ENCODE results near the gene FARP2. TPM values are rescaled to one million over a fixed set of nuclear protein-coding genes. Genes with fewer than 3 reads are reported as not detected.

The FARP2 gene
- total RNA-seq, 4 donors from 2014 or later: 10.7 to 20.1 (median 13.6) TPM

DNA sequence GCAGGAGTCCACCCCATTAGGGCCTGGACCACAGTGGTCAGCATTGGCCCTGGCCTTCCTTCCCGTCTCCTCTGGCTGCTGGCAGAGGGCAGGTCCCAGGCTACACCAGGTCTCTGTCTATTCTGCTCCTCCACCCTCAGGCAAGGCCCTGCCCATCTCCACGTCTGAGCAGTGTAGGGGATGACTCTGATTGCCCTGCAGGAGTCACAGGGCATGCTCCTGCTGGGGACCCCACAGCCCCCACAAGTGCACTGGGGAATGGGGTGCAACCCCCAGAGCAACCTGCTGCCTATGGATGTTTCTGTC lies 112.3 kb downstream of the FARP2 start:
- Histone ChIP-seq H3K27ac (no peak overlapping the region), H3K36me3 (peaks cover 0 to 12% of the 10 kb centered on the region in 2 donors), H3K4me3 (no peak overlapping the region), H3K9me3 (no peaks in the 10 kb centered on the region), H3K27me3 (no peaks in the 10 kb centered on the region), H3K4me1 (no peaks in the 10 kb centered on the region)
- intact Hi-C loops (cut with DNase I; ENCODE audit: low total_unique reads): no loop called here
- DNase-seq (no peak), ATAC-seq (no peak)
- in situ Hi-C loops (cut with MboI; ENCODE audit: low sequenced_read_pairs in 4 of 4): no loop called here
- TF ChIP-seq, protein P1, sequence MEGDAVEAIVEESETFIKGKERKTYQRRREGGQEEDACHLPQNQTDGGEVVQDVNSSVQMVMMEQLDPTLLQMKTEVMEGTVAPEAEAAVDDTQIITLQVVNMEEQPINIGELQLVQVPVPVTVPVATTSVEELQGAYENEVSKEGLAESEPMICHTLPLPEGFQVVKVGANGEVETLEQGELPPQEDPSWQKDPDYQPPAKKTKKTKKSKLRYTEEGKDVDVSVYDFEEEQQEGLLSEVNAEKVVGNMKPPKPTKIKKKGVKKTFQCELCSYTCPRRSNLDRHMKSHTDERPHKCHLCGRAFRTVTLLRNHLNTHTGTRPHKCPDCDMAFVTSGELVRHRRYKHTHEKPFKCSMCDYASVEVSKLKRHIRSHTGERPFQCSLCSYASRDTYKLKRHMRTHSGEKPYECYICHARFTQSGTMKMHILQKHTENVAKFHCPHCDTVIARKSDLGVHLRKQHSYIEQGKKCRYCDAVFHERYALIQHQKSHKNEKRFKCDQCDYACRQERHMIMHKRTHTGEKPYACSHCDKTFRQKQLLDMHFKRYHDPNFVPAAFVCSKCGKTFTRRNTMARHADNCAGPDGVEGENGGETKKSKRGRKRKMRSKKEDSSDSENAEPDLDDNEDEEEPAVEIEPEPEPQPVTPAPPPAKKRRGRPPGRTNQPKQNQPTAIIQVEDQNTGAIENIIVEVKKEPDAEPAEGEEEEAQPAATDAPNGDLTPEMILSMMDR (IDR thresholded peaks at IDR 0.05 in 4 of 5, conservative IDR thresholded peaks at IDR 0.05 in 1 of 5): no peak
- no peak for TF ChIP-seq POLR2A (IDR thresholded peaks at IDR 0.05)

DNA sequence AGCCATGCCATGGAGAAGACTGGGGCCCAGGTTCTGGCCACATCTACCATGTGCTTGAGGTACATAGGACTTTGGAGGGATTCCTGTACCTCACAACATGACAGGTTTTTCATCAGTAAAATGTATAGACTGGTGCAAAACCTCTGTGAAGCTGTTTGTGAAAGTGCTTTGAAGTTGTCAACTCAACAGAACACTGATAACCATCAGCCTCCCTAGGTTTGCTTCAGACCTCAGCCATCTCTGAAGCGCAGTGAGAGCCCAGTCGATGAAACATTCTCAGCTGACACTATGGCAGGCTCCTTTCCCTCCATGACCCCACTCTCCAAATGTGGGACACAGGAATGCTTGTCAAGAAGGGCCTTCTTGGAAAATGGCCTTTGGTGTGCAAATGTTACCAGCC lies 113.7 kb downstream of the FARP2 start:
- H3K27ac ChIP-seq: no peak overlapping the region
- intact Hi-C loops (cut with DNase I; ENCODE audit: low total_unique reads): no loop called here

GRCh38 chr2:241473399-241473798 lies 117.3 kb downstream of the FARP2 start:
- Histone ChIP-seq H3K27ac (no peak overlapping the region), H3K9me3 (no peaks in the 10 kb centered on the region), H3K4me1 (no peaks in the 10 kb centered on the region), H3K4me3 (no peak overlapping the region), H3K36me3 (peaks cover 0 to 6% of the 10 kb centered on the region in 2 donors), H3K27me3 (no peaks in the 10 kb centered on the region)
- in situ Hi-C loops (cut with MboI; ENCODE audit: low sequenced_read_pairs in 4 of 4) (no loop called here), intact Hi-C loops (cut with DNase I; ENCODE audit: low total_unique reads) (no loop called here)
- TF ChIP-seq, protein P1 (IDR thresholded peaks at IDR 0.05 in 4 of 5, conservative IDR thresholded peaks at IDR 0.05 in 1 of 5): no peak
- TF ChIP-seq POLR2A (IDR thresholded peaks at IDR 0.05): no peak
- ATAC-seq (no peak), DNase-seq (no peak)

More for the DNA sequence above, 113.7 kb downstream of the FARP2 start:
- DNase-seq (no peak), ATAC-seq (no peak)
- TF ChIP-seq, protein P1 (IDR thresholded peaks at IDR 0.05 in 4 of 5, conservative IDR thresholded peaks at IDR 0.05 in 1 of 5): no peak
- no peak for TF ChIP-seq POLR2A (IDR thresholded peaks at IDR 0.05)
- Histone ChIP-seq H3K27me3 (no peaks in the 10 kb centered on the region), H3K4me1 (no peaks in the 10 kb centered on the region), H3K4me3 (no peak overlapping the region), H3K36me3 (peaks cover 0 to 5% of the 10 kb centered on the region in 2 donors), H3K9me3 (no peaks in the 10 kb centered on the region)
- in situ Hi-C loops (cut with MboI; ENCODE audit: low sequenced_read_pairs in 4 of 4): no loop called here

DNA sequence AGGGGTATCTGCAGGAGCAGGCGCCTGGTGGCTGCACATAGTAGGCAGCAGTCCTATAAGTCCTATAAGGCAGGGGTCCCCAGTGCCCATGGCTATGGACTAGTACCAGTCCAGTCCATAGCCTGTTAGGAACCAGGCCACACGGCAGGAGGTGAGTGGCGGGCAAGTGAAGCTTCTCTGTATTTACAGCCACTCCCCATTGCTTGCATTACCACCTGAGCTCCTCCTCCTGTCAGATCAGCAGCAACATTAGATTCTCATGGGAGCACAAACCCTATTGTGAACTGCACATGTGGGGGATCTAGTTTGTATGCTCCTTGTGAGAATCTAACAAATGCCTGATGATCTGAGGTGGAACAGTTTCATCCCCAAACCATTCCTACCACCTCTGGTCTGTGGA lies 119.2 kb downstream of the FARP2 start:
- no peaks in the 10 kb centered on the region for H3K4me1 ChIP-seq
- no peak overlapping the region for H3K4me3 ChIP-seq
- DNase-seq: no peak
- TF ChIP-seq POLR2A (IDR thresholded peaks at IDR 0.05): no peak
- TF ChIP-seq, protein P1 (IDR thresholded peaks at IDR 0.05 in 4 of 5, conservative IDR thresholded peaks at IDR 0.05 in 1 of 5): no peak
- H3K9me3 ChIP-seq: no peaks in the 10 kb centered on the region
- H3K36me3 ChIP-seq: peaks cover 0 to 10% of the 10 kb centered on the region in 2 donors
- H3K27ac ChIP-seq: no peak overlapping the region
- ATAC-seq: no peak
- in situ Hi-C loops (cut with MboI; ENCODE audit: low sequenced_read_pairs in 4 of 4): no loop called here
- intact Hi-C loops (cut with DNase I; ENCODE audit: low total_unique reads): no loop called here
- no peaks in the 10 kb centered on the region for H3K27me3 ChIP-seq

DNA sequence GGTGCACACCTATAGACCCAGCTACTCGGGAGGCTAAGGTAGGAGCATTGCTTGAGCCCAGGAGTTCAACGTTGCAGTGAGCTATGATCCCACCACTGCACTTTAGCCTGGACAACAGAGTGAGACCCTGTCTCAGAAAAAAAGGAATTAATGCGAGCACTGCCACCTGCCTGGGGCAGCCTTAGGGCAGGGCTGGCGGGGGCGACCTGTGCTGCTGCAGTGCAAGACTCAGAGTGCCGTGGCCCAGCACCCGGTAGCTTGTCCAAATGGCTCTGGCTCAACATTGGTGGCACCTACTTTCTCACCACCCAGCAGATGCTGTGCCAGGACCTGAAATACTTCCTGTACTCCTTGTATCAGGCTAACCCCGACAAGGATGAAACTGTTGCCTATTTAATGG lies 122.1 kb downstream of the FARP2 start:
- H3K9me3 ChIP-seq: no peaks in the 10 kb centered on the region
- intact Hi-C loops (cut with DNase I; ENCODE audit: low total_unique reads): no loop called here
- ATAC-seq (no peak), DNase-seq (no peak)
- peaks cover 0 to 10% of the 10 kb centered on the region in 2 donors for H3K36me3 ChIP-seq
- in situ Hi-C loops (cut with MboI; ENCODE audit: low sequenced_read_pairs in 4 of 4): no loop called here
- no peak overlapping the region for H3K27ac ChIP-seq
- TF ChIP-seq POLR2A (IDR thresholded peaks at IDR 0.05): no peak
- TF ChIP-seq, protein P1 (IDR thresholded peaks at IDR 0.05 in 4 of 5, conservative IDR thresholded peaks at IDR 0.05 in 1 of 5): no peak
- H3K27me3 ChIP-seq: no peaks in the 10 kb centered on the region
- no peaks in the 10 kb centered on the region for H3K4me1 ChIP-seq
- H3K4me3 ChIP-seq: no peak overlapping the region

Measured in gastrocnemius medialis (tissue), 4 donors.